Suprapubic skin (tissue), 4 donors: ENCODE data around the gene CCNT1. TPM values are rescaled to one million over a fixed set of nuclear protein-coding genes. Genes with fewer than 3 reads are reported as not detected.

ENCODE experiments used
- DNase-seq, 2 donors: peaks; one replicate each; pipeline ENCODE4 v3.0.0-alpha.2; 2019; ENCODE audit warnings: low spot score in 2 of 2
- H3K27ac ChIP-seq: fragments of 200-600 bp; sonication (generic); one replicate; pipeline ENCODE4 v1.5.1; 2019
- H3K27me3 ChIP-seq: fragments of 200-600 bp; sonication (generic); one replicate; pipeline ENCODE4 v1.5.1; 2019
- H3K36me3 ChIP-seq: fragments of 200-600 bp; sonication (generic); one replicate; pipeline ENCODE4 v1.5.1; 2019
- H3K4me1 ChIP-seq: fragments of 200-600 bp; sonication (generic); one replicate; pipeline ENCODE4 v1.5.1; 2019
- H3K4me3 ChIP-seq: fragments of 200-600 bp; sonication (generic); one replicate; pipeline ENCODE4 v1.5.1; 2019; ENCODE audit warnings: mild to moderate bottlenecking
- H3K9me3 ChIP-seq: fragments of 200-600 bp; sonication (generic); one replicate; pipeline ENCODE4 v1.5.1; 2019
- EP300 ChIP-seq: sonication (generic); formaldehyde crosslinking; IDR thresholded peaks from one replicate; pipeline ENCODE4 v1.6.1; 2017; ENCODE audit warnings: antibody characterized with exemption
- POLR2A ChIP-seq, 2 donors: fragments of 450-650 bp; IDR thresholded peaks; one replicate each; pipeline ENCODE4 v1.6.1; 2017; ENCODE audit warnings: antibody characterized with exemption in 2 of 2, mild to moderate bottlenecking in 2 of 2, moderate library complexity in 2 of 2
- POLR2AphosphoS5 ChIP-seq, 3 donors: sonication (generic); formaldehyde crosslinking; IDR thresholded peaks; one replicate each; pipeline ENCODE4 v1.6.1; 2017; ENCODE audit warnings: antibody characterized with exemption in 3 of 3
- WGBS: methylation state at CpG from one replicate; pipeline ENCODE4 v1.1.5; 2018; 5-methylcytosine and 5-hydroxymethylcytosine counted together
- total RNA-seq, 4 donors: library from RNA; depleted of rRNA; stranded (reverse); fragments of >200 nt; gene quantifications; one replicate each; pipeline ENCODE4 v1.1.0, GENCODE V29; 2016
- TF ChIP-seq, protein P1 (sequence below), 2 donors: fragments of 200-600 bp in 1 of 2; fragments of 450-650 bp in 1 of 2; sonication (generic) in 1 of 2; IDR thresholded peaks; one replicate each; pipeline ENCODE4 v1.5.1; 2016 to 2019; ENCODE audit warnings: antibody characterized with exemption in 2 of 2, mild to moderate bottlenecking in 1 of 2, moderate library complexity in 1 of 2

The CCNT1 gene
- total RNA-seq, 4 donors from 2014 or later, result 23.4 to 74.4 (median 36.4) TPM

DNA sequence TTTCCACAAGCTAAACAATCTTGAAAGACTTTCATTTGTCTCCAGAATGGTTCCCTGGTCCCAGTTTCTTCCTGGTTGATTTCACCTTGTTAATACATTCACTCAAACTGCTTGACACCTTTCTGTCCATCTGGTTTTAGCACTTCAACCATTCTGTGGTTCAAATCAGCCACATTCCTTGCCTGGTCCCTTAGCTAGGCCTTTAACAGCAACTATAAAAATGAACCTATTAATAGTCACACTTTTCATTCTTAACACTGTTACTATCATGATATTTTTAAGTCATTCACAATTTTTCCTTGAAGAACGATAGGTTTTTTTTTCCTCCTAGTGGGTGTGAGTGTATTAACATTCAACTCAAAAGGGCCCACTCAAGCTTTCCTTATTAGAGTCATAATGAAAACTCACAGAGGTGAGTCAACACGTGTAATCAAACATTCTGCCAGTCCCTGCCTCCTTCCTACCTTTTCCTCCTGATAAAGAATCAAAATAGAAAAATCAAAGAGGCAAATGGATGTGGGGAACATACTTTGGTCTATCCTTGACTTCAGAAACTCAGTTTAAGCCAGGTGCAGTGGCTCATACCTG, 34.4 kb upstream of the CCNT1 start:
- no peak for DNase-seq
- Histone ChIP-seq H3K27ac (no peak overlapping the region), H3K9me3 (no peaks in the 10 kb centered on the region), H3K4me1 (no peaks in the 10 kb centered on the region), H3K4me3 (no peak overlapping the region), H3K27me3 (no peaks in the 10 kb centered on the region), H3K36me3 (no peaks in the 10 kb centered on the region)
- 63% methylated on average over 2 of the region's 2 CpGs for WGBS
- TF ChIP-seq, protein P1, sequence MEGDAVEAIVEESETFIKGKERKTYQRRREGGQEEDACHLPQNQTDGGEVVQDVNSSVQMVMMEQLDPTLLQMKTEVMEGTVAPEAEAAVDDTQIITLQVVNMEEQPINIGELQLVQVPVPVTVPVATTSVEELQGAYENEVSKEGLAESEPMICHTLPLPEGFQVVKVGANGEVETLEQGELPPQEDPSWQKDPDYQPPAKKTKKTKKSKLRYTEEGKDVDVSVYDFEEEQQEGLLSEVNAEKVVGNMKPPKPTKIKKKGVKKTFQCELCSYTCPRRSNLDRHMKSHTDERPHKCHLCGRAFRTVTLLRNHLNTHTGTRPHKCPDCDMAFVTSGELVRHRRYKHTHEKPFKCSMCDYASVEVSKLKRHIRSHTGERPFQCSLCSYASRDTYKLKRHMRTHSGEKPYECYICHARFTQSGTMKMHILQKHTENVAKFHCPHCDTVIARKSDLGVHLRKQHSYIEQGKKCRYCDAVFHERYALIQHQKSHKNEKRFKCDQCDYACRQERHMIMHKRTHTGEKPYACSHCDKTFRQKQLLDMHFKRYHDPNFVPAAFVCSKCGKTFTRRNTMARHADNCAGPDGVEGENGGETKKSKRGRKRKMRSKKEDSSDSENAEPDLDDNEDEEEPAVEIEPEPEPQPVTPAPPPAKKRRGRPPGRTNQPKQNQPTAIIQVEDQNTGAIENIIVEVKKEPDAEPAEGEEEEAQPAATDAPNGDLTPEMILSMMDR (IDR thresholded peaks at IDR 0.05), result no peak
- TF ChIP-seq EP300 (no peak), POLR2AphosphoS5 (IDR thresholded peaks at IDR 0.05) (no peak), POLR2A (IDR thresholded peaks at IDR 0.05) (no peak)

DNA sequence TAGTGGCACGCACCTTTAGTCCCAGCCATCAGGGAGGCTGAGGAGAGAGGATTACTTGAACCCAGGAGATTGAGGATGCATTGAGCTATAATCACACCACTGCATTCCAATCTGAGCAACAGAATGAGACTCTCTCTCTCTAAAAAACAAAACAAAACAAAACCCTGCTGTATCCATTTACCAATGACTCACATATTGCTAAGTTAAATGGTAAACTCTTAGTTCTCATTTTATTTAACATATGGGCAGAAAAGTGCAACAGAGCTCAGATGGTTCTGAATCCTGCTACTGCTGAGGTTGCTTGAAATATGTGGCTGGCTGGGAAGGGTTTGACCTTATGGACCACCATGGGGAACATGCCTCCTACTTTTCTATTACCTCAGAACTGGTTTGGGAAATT, 33.7 kb upstream of the CCNT1 start:
- Histone ChIP-seq H3K9me3 (no peaks in the 10 kb centered on the region), H3K4me3 (no peak overlapping the region), H3K27me3 (no peaks in the 10 kb centered on the region), H3K4me1 (no peaks in the 10 kb centered on the region), H3K36me3 (no peaks in the 10 kb centered on the region), H3K27ac (no peak overlapping the region)
- TF ChIP-seq, protein P1 (IDR thresholded peaks at IDR 0.05), result no peak
- TF ChIP-seq POLR2A (IDR thresholded peaks at IDR 0.05) (no peak), POLR2AphosphoS5 (IDR thresholded peaks at IDR 0.05) (no peak), EP300 (no peak)
- 100% methylated on average over 1 of the region's 1 CpG for WGBS
- no peak for DNase-seq

DNA sequence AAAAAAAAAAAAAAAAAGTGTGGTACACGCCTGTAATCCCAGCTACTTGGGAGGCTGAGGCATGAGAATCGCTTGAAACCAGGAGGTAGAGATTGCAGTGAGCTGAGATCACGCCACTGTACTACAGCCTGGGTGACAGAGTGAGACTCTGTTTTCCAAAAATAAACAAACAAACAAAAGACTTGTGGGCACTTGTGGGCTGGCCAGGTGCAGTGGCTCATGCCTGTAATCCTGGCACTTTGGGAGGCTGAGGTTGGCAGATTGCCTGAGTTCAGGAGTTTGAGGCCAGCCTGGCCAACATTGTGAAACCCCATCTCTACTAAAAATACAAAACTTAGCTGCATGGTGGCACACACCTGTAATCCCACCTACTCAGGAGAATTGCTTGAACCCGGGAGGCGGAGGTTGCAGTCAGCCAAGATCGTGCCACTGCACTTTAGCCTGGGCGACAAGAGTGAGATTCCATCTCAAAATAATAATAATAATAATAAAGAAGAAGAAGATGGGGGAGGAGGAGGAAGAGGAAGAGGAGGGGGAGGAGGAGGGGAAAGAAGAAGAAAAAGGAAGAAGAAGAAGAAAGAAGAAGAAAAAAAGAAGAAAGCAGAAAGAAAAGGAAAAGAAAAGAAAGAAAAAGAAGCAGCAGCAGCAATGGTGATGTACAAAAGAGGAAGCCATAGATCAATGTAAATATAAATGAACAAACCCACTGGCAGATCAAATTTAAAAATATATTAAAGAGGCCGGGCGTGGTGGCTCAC, 27.9 kb upstream of the CCNT1 start:
- Histone ChIP-seq H3K27me3 (peaks cover 13% of the 10 kb centered on the region), H3K27ac (no peak overlapping the region), H3K9me3 (no peaks in the 10 kb centered on the region), H3K4me3 (no peak overlapping the region), H3K4me1 (no peaks in the 10 kb centered on the region), H3K36me3 (no peaks in the 10 kb centered on the region)
- DNase-seq, result no peak
- 79% methylated on average over 9 of the region's 9 CpGs for WGBS
- TF ChIP-seq, protein P1 (IDR thresholded peaks at IDR 0.05), result no peak
- no peak for TF ChIP-seq POLR2A (IDR thresholded peaks at IDR 0.05)
- TF ChIP-seq POLR2AphosphoS5 (IDR thresholded peaks at IDR 0.05), result no peak
- no peak for TF ChIP-seq EP300

DNA sequence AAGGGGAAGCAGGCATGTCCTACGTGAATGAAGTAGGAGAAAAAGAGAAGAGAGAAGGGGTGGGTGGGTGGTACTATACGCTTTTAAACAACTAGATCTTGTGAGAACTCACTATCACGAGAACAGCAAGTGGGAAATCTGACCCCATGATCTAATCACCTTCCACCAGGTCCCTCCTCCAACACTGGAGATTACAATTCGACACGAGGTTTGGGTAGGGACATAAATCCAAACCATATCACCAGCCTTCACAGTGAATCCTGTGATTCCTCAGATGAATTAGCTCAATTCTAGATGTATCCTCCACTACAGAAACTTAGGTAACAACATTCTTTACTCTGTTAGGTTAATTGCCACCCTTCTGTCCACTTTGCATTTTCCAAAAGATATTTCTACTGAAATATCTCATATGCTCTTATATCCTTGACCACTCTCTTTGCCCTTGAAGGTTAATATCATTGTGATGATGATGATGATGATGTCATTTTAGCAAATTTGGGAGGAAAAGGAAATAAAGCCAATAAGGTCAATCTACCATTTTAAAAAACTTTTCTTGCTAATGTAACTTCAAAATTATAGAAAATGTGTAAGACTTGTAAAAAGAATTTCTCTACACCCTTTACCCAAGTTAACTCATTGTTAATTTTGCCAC, 23.2 kb upstream of the CCNT1 start:
- H3K27me3 ChIP-seq, result peaks cover 17% of the 10 kb centered on the region
- 29% methylated on average over 5 of the region's 5 CpGs for WGBS
- no peaks in the 10 kb centered on the region for H3K4me1 ChIP-seq
- H3K9me3 ChIP-seq, result no peaks in the 10 kb centered on the region
- no peak overlapping the region for H3K4me3 ChIP-seq
- TF ChIP-seq EP300 (no peak), POLR2AphosphoS5 (IDR thresholded peaks at IDR 0.05) (no peak), POLR2A (IDR thresholded peaks at IDR 0.05) (no peak)
- TF ChIP-seq, protein P1 (IDR thresholded peaks at IDR 0.05), result no peak
- DNase-seq, result no peak
- no peaks in the 10 kb centered on the region for H3K36me3 ChIP-seq
- no peak overlapping the region for H3K27ac ChIP-seq

DNA sequence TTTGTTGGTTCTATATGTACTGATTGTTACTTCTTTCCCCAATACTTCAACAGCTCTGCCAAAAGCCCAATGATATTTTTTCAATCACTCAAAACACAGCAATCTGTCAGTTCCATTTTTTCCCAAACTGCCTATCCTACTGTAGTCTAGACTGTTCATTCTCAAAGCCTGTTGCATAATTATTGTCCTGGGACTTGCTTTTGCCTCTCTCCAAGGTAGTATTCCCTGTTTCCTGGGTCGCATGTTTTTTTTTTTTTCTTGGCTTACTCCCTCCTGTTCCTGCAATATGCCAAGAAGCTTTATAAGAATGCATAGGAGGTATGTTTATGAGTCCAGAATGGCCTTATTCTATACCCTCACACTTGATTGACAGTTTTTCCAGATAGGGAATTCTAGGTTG, 19.9 kb upstream of the CCNT1 start:
- H3K27ac ChIP-seq, result no peak overlapping the region
- 30% methylated on average over 1 of the region's 1 CpG for WGBS

More for the DNA sequence above, 19.9 kb upstream of the CCNT1 start:
- Histone ChIP-seq H3K4me1 (no peaks in the 10 kb centered on the region), H3K36me3 (no peaks in the 10 kb centered on the region), H3K4me3 (no peak overlapping the region), H3K27me3 (peaks cover 10% of the 10 kb centered on the region), H3K9me3 (no peaks in the 10 kb centered on the region)
- no peak for DNase-seq
- TF ChIP-seq POLR2A (IDR thresholded peaks at IDR 0.05) (no peak), EP300 (no peak), POLR2AphosphoS5 (IDR thresholded peaks at IDR 0.05) (no peak)
- TF ChIP-seq, protein P1 (IDR thresholded peaks at IDR 0.05), result no peak
